ENCODE data around the gene TMPRSS7. TPM values are rescaled to one million over a fixed set of nuclear protein-coding genes. Genes with fewer than 3 reads are reported as not detected.

The TMPRSS7 gene, protein sequence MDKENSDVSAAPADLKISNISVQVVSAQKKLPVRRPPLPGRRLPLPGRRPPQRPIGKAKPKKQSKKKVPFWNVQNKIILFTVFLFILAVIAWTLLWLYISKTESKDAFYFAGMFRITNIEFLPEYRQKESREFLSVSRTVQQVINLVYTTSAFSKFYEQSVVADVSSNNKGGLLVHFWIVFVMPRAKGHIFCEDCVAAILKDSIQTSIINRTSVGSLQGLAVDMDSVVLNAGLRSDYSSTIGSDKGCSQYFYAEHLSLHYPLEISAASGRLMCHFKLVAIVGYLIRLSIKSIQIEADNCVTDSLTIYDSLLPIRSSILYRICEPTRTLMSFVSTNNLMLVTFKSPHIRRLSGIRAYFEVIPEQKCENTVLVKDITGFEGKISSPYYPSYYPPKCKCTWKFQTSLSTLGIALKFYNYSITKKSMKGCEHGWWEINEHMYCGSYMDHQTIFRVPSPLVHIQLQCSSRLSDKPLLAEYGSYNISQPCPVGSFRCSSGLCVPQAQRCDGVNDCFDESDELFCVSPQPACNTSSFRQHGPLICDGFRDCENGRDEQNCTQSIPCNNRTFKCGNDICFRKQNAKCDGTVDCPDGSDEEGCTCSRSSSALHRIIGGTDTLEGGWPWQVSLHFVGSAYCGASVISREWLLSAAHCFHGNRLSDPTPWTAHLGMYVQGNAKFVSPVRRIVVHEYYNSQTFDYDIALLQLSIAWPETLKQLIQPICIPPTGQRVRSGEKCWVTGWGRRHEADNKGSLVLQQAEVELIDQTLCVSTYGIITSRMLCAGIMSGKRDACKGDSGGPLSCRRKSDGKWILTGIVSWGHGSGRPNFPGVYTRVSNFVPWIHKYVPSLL
- total RNA-seq (not detected), polyA plus RNA-seq (not detected)

DNA sequence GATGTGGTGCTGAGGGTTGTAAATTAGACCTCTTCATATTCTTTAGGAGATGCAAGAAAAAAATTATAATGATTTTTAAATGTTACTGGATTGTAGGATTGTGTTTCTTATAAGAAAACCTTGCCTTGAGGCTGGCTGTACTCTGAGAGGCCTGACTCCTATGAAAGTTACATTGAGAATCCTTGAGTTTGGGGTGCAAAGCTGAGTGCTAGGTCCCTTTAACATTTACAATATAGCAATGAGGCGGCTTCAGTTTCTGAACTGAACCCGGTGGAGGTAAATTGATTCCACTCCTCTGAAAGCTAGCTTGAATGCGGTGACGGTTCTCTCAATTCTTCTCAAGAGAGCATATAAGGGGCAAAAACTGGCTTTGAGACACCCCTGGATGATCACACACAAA, at the start of gene TMPRSS7:
Gene TMPRSS7 (plus strand): TSS at position 301 of the 400 bp plus-strand sequence. CDS start 110 bp downstream, outside the sequence.
- POLR2A ChIA-PET: no interaction called here
- H3K9me3 Mint-ChIP-seq: peaks cover 0 to 3% (median 0%) of the 10 kb centered on the region in 5 donors

DNA sequence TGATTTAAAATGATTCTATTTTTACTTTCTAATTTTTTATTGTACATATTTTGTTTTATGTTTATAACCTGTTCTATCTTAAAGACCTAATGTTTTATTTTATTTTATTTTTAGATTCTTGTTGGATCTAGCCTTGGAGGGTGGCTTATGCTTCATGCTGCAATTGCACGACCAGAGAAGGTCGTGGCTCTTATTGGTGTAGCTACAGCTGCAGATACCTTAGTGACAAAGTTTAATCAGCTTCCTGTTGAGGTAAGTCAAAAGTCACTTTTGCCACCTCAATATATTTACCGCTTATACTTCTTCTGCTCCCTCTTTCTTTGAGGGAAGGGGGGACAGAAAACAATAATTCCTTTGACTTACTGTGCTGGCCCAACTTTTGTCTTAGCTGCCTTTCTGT, 47.7 kb upstream of the TMPRSS7 start:
- ChIA-PET POLR2A (no interaction called here), CTCF (interaction anchor here (1.7 to 4.7 kb wide), 2 partner anchors 28 to 270 kb away, joined by 5 to 47 read pairs; no protein-coding TSS in a partner anchor)
- Histone ChIP-seq H3K4me3 (ENCODE audit: low read length) (no peak overlapping the region), H3K27ac (ENCODE audit: low read depth, low read length) (no peak overlapping the region), H3K9me3 (ENCODE audit: low read length) (no peaks in the 10 kb centered on the region), H3K4me1 (ENCODE audit: insufficient read depth, low read length) (peaks cover 14% of the 10 kb centered on the region), H3K27me3 (ENCODE audit: insufficient read depth, low read length, poor library complexity, severe bottlenecking) (no peaks in the 10 kb centered on the region), H3K36me3 (ENCODE audit: insufficient read depth, low read length) (peaks cover 15% of the 10 kb centered on the region)
- peaks cover 41 to 65% (median 61%) of the 10 kb centered on the region in 3 donors for H3K4me1 Mint-ChIP-seq
- H3K9me3 Mint-ChIP-seq: no peaks in the 10 kb centered on the region
- H3K4me3 Mint-ChIP-seq: no peak overlapping the region
- peaks cover 0 to 59% (median 11%) of the 10 kb centered on the region in 3 donors for H3K36me3 Mint-ChIP-seq
- peak overlapping the region in 4 of 8 donors; percentile 17 to 83 (median 53) for H3K27ac Mint-ChIP-seq
- DNase-seq: no peak
- no peaks in the 10 kb centered on the region for H3K27me3 Mint-ChIP-seq

More for the DNA sequence above, at the start of gene TMPRSS7:
- no peaks in the 10 kb centered on the region for H3K36me3 ChIP-seq (ENCODE audit: insufficient read depth, low read length)
- CTCF ChIA-PET: no interaction called here
- no peak for DNase-seq
- Mint-ChIP-seq H3K27me3 (peaks cover 3 to 5% of the 10 kb centered on the region in 2 donors), H3K36me3 (peaks cover 0 to 3% (median 0%) of the 10 kb centered on the region in 3 donors), H3K4me1 (no peaks in the 10 kb centered on the region), H3K4me3 (no peak within 1 kb of the TSS), H3K27ac (peak within 1 kb of the TSS in 1 of 8 donors; percentile 11)
- H3K27me3 ChIP-seq (ENCODE audit: insufficient read depth, low read length, poor library complexity, severe bottlenecking): no peaks in the 10 kb centered on the region
- H3K4me3 ChIP-seq (ENCODE audit: low read length): no peak within 1 kb of the TSS
- no peaks in the 10 kb centered on the region for H3K9me3 ChIP-seq (ENCODE audit: low read length)
- no peaks in the 10 kb centered on the region for H3K4me1 ChIP-seq (ENCODE audit: insufficient read depth, low read length)
- no peak within 1 kb of the TSS for H3K27ac ChIP-seq (ENCODE audit: low read depth, low read length)

DNA sequence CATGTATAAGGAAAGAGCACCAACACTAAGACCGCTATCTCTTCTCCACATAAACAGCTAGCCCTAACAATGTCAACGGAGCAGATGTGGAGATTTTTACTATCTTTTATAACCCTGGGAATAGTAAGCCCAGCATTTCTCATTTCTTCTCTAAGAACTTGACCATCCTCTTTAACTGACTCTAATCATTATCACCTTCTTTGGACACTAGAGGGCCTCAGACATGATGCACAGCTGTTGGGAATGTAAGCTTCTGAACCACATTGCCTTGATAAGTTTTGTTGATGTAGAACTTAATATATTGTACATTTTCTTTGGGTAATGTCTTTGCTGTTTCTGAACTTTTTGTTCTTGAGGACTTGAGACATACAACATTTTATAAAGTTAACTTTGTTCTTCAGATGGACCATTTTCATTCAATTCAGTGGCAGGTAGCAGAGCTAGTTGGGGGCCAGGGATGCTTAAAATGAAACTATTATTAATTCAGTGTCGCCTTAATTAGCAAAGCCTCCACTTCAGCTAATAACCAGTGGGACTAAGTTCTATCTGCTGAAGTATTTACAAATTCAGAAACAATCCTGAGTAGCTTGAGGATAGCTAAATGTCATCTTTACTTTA, 45.4 kb upstream of the TMPRSS7 start:
- peak overlapping the region in 1 of 8 donors; percentile 44 for H3K27ac Mint-ChIP-seq
- POLR2A ChIA-PET: interaction anchor here (2.3 kb wide), 1 partner anchor 10 kb away, joined by 13 read pairs; the partner anchor contains the start of gene ABHD10
- peaks cover 15% of the 10 kb centered on the region for H3K36me3 ChIP-seq (ENCODE audit: insufficient read depth, low read length)

DNA sequence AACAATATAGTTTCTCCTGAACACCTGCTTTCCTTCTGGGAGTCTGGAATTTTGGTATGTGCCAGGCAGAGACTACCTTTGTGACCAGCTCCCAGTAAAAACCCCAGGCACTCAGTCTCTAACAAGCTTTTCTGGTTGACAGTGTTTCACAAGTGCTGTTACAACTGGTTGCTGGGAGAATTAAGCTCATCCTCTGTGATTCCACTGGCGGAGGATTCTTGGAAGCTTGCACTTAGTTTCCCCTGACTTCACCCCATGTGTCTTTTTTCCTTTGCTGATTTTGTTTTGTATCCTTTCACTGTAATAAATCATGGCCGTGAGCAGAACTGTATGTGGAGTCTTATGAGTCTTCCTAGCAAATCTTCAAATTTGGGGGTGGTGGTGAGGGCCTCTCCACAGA, 41.5 kb upstream of the TMPRSS7 start:
- DNase-seq: no peak
- Histone ChIP-seq H3K36me3 (ENCODE audit: insufficient read depth, low read length) (peaks cover 4% of the 10 kb centered on the region), H3K4me1 (ENCODE audit: insufficient read depth, low read length) (no peaks in the 10 kb centered on the region), H3K9me3 (ENCODE audit: low read length) (no peaks in the 10 kb centered on the region), H3K4me3 (ENCODE audit: low read length) (no peak overlapping the region), H3K27me3 (ENCODE audit: insufficient read depth, low read length, poor library complexity, severe bottlenecking) (no peaks in the 10 kb centered on the region), H3K27ac (ENCODE audit: low read depth, low read length) (no peak overlapping the region)
- Mint-ChIP-seq H3K27me3 (no peaks in the 10 kb centered on the region), H3K4me3 (no peak overlapping the region), H3K4me1 (peaks cover 6 to 13% (median 9%) of the 10 kb centered on the region in 3 donors), H3K27ac (no peak overlapping the region), H3K36me3 (peaks cover 5 to 36% (median 12%) of the 10 kb centered on the region in 3 donors), H3K9me3 (no peaks in the 10 kb centered on the region)
- ChIA-PET POLR2A (no interaction called here), CTCF (interaction anchor here (1.0 to 2.8 kb wide), 3 partner anchors 14 to 20 kb away, joined by 3 to 12 read pairs (median 4); partner anchors contain the start of gene ABHD10)

More for the DNA sequence above, 45.4 kb upstream of the TMPRSS7 start:
- peak in 1 of 5 donors; percentile 14 for DNase-seq
- Histone ChIP-seq H3K27ac (ENCODE audit: low read depth, low read length) (no peak overlapping the region), H3K27me3 (ENCODE audit: insufficient read depth, low read length, poor library complexity, severe bottlenecking) (no peaks in the 10 kb centered on the region), H3K4me3 (ENCODE audit: low read length) (no peak overlapping the region), H3K4me1 (ENCODE audit: insufficient read depth, low read length) (peaks cover 2% of the 10 kb centered on the region), H3K9me3 (ENCODE audit: low read length) (no peaks in the 10 kb centered on the region)
- H3K4me1 Mint-ChIP-seq: peaks cover 27 to 42% (median 42%) of the 10 kb centered on the region in 3 donors
- H3K27me3 Mint-ChIP-seq: no peaks in the 10 kb centered on the region
- no peaks in the 10 kb centered on the region for H3K9me3 Mint-ChIP-seq
- H3K36me3 Mint-ChIP-seq: peaks cover 5 to 62% (median 15%) of the 10 kb centered on the region in 3 donors
- CTCF ChIA-PET: interaction anchor here (0.9 to 4.7 kb wide), 9 partner anchors 10 to 271 kb away, joined by 3 to 47 read pairs (median 6); partner anchors contain the start of genes ABHD10 and TAGLN3
- H3K4me3 Mint-ChIP-seq: no peak overlapping the region

DNA sequence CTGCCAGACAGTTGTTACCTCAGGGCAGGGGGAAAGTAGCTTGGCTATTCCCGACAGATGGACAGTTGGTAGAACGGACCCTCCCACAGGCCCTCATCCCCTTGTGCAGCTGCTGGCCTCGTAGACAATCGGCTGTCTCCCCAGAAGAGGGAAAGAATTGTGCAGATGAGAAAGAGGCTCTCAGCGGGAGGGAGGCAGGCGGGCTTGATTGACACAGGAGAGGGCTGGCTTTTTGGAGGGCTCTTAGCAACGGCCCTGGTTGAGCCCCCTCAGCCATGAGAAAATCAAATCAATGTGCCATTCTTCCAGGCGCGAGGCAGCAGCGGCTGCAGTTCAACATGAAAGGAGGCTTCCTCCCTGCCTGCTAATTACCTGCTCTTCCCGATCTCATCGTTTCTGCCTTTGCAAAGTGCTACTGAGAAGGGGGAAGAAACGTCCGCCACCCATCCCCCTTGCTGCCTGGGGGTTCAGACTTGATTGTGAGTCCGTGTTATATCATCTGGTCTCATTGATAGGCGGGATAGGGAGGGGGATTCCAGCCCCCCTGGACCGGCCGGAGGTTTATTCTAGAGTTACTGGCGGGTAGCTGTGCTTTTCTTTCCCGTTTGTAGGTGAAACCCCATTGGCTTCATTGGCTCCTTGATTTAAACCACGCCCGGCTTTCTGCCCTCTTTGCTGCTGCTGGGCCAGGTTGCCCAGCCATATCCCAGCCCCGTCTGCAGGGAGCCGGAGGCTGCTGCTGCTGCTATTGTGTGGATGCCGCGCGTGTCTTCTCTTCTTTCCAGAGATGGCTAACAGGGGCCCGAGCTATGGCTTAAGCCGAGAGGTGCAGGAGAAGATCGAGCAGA, 35.7 kb upstream of the TMPRSS7 start, which contains the start of gene TAGLN3:
Gene TAGLN3 (plus strand): TSS at position 287 of the 848 bp plus-strand sequence. CDS start 501 bp downstream, at position 788.
- Mint-ChIP-seq H3K4me3 (peak within 1 kb of the TSS in 6 of 7 donors; percentile 25 to 67 (median 58)), H3K9me3 (no peaks in the 10 kb centered on the region), H3K36me3 (peaks cover 0 to 2% (median 2%) of the 10 kb centered on the region in 3 donors), H3K27me3 (peaks cover 0 to 5% of the 10 kb centered on the region in 2 donors), H3K27ac (peak within 1 kb of the TSS in 1 of 8 donors; percentile 4), H3K4me1 (peaks cover 19 to 25% (median 20%) of the 10 kb centered on the region in 3 donors)
- no peak within 1 kb of the TSS for H3K27ac ChIP-seq (ENCODE audit: low read depth, low read length)
- peak within 1 kb of the TSS; percentile 12 for H3K4me3 ChIP-seq (ENCODE audit: low read length)
- ChIA-PET CTCF (interaction anchor here (0.8 to 10.3 kb wide), 3 partner anchors 9 to 290 kb away, joined by 4 to 50 read pairs (median 9); no protein-coding TSS in a partner anchor), POLR2A (no interaction called here)
- H3K36me3 ChIP-seq (ENCODE audit: insufficient read depth, low read length): no peaks in the 10 kb centered on the region
- peaks cover 15% of the 10 kb centered on the region for H3K4me1 ChIP-seq (ENCODE audit: insufficient read depth, low read length)
- no peaks in the 10 kb centered on the region for H3K27me3 ChIP-seq (ENCODE audit: insufficient read depth, low read length, poor library complexity, severe bottlenecking)
- DNase-seq: no peak
- no peaks in the 10 kb centered on the region for H3K9me3 ChIP-seq (ENCODE audit: low read length)

DNA sequence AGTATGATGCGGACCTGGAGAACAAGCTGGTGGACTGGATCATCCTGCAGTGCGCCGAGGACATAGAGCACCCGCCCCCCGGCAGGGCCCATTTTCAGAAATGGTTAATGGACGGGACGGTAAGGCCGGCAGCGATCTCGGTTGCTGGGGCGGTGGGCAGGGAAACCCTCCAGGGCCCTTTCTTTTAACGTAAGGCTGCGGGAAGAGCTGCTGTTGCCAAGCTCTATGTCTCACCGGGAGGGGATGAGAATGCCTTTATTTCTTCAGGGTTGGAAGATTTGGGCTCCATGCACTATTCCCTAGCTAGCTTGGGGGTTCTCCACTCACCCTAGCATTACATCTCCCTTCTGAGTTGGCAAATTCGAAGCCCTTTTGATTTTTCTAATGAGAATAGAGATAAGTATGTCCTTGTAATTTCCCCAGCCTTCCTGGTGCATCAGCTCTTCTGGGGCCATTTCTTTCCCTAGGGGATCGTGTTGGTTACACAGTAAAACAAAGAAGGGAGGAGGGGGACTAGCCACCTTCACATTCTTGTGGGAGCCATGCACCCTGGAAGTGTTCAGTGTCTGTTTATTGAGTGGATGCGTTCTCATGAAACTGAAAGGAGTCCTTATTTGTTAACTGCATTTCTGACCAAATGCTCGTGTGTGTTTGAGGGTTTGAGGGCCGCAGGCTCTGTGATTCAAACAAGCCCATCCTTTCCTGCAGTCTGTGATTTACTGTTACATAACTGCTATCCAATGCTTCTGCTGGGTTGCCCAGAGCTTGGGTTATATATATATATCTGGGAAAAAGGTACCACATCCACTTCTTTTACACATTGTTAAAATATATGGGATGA, 34.8 kb upstream of the TMPRSS7 start:
- peaks cover 0 to 2% (median 0%) of the 10 kb centered on the region in 3 donors for H3K36me3 Mint-ChIP-seq
- no peaks in the 10 kb centered on the region for H3K9me3 ChIP-seq (ENCODE audit: low read length)
- H3K36me3 ChIP-seq (ENCODE audit: insufficient read depth, low read length): no peaks in the 10 kb centered on the region
- no peaks in the 10 kb centered on the region for H3K9me3 Mint-ChIP-seq
- no peak for DNase-seq
- no peak overlapping the region for H3K4me3 ChIP-seq (ENCODE audit: low read length)
- H3K27me3 Mint-ChIP-seq: peaks cover 0 to 5% of the 10 kb centered on the region in 2 donors
- H3K27ac Mint-ChIP-seq: no peak overlapping the region
- no peaks in the 10 kb centered on the region for H3K27me3 ChIP-seq (ENCODE audit: insufficient read depth, low read length, poor library complexity, severe bottlenecking)
- ChIA-PET CTCF (interaction anchor here (0.8 to 10.3 kb wide), 4 partner anchors 10 to 291 kb away, joined by 4 to 50 read pairs (median 6); no protein-coding TSS in a partner anchor), POLR2A (no interaction called here)
- no peak overlapping the region for H3K27ac ChIP-seq (ENCODE audit: low read depth, low read length)
- H3K4me1 ChIP-seq (ENCODE audit: insufficient read depth, low read length): peaks cover 15% of the 10 kb centered on the region
- H3K4me1 Mint-ChIP-seq: peaks cover 22 to 25% (median 22%) of the 10 kb centered on the region in 3 donors
- H3K4me3 Mint-ChIP-seq: peak overlapping the region in 4 of 7 donors; percentile 8 to 67 (median 46)
